NCI-H2227 treated with DMSO at 0.1 percent for 48 hours (cell line): ENCODE measurements around the gene PCBD1.

Experiments
- DNase-seq: peaks from one replicate; lab custom pipeline; 2025; lab: John Stamatoyannopoulos, UW

Gene PCBD1

DNA sequence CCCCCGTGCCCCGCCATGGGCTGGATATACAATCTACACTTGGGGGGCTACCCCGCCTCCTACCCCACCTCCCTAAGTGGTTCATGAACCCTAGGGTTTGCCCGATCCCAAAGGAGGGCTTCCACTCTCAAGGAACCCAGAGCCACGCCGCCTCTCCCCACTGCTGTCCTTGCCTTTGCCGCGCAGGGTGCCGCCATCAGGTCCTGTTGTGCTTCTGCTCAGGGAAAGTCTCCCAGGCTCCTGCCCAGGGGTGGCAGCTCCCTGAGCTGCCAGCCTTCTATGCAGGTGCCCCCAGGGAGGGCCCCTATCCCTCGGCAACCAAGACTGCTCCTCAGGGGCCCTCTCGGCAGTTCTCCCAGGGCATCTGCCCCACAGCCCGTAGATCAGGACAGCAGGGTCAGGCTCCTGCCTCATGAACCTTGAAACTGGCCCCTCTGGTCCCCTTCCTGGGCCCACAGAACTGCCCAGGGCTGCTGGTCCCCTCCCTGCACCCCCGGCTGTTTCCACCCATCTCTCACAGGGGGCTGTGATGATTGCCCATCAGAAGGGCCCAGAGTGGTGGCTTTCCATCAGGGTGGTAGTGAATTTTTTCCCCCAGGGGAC, 13.0 kb upstream of the PCBD1 start:
- DNase-seq, result no peak

- no peak for DNase-seq
These were observed 10.7 kb upstream of the PCBD1 start for GRCh38 chr10:70899096-70899495.

GRCh38 chr10:70898687-70899086, 10.3 kb upstream of the PCBD1 start:
- no peak for DNase-seq

DNA sequence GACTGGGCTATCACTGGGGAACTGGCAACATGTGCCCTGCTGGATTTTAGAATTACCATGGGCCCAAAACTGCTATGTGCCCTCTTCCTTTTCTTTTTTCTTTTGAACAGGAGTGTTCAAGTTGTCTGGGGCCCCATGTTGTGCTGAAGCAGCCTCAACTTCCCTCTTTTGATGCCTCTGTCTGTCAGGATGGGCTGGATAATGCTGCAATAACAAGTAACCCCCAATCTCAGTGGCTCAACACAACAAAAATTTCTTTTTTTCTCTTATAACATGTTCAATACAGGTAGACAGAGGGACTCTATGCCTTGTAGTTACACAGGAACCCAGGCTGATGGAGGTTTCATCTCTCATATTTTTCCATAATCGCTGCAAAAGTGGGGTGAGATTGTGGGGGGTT, 8.2 kb upstream of the PCBD1 start:
- DNase-seq, result no peak

GRCh38 chr10:70894416-70894815, 6.1 kb upstream of the PCBD1 start:
- DNase-seq, result no peak

DNA sequence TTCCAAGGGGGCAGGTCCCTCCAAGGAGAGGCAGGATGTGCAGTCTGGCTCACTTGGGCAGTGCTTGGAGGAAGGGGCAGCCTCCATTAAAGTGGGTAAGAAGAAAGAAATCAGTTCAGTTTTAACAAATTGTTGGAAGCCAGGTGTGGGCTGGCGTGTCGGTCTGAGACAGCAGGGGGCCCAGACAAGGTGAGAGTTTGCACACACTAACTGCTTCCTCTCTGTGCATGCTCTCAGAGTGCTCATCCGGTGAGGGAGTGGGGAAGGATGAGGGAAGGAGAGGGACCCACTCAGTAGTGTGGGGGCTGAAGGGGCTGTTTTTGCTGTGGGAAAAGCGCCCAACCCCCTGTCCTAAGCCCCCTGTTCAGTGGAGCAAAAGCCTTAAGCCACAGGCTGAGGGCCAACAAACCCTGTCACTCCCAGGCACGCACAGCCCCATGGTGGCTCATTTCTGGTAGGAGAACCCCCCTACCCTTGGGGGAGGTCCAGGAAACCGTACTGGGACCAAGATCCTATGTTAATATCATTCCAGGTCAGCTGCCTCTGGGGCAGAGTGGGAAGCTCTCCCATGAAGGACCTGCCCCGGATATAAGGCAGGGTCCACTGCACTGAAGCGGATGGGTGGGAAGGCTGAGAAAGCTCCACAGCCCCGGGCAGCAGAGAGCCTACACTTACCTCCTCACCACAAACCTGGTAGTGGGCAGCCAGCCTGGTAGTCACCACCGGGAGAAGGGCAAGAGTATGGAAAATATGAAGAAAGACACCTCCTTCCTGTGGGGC, 5.1 kb upstream of the PCBD1 start:
- no peak for DNase-seq

DNA sequence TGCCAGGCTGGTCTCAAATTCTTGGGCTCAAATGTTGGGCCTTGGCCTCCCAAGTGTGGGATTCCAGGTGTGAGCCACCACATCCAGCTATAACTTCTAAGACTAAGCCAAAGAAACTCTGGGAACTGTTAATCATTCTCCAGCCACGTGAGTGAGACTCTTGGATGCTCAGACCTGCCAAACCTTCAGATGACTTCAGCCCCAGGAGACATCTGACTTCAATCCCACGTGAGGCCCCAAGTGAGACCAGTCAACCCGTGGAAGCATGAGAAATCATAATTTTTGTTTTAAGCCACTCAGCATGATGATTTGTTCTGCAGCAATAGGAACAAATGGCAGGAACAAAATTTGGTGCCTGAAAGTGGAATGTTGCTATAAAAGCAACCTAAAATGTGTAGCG, 4.3 kb upstream of the PCBD1 start:
- DNase-seq, result no peak

DNA sequence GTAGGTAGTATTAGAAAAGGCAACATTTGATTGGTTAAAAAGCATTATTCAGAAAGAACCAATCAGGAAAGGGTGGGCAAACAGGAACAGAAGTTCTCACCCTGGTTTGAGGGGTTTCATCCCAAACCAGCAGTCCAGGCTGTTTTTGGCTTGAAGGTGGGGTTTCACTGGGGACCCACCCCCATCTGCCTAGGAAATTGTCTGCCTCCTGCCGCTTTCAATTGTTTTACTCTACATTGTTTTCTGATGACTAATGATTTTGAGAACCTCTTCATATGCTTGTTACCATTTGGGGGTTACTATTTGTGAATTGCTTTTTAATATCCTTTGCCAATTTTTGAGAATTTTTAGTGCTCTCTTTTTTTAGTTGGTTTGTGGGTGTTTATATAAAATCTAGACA, 3.3 kb upstream of the PCBD1 start:
- DNase-seq, result no peak

- DNase-seq, result no peak
These were observed 2.6 kb upstream of the PCBD1 start for GRCh38 chr10:70890917-70891431.

DNA sequence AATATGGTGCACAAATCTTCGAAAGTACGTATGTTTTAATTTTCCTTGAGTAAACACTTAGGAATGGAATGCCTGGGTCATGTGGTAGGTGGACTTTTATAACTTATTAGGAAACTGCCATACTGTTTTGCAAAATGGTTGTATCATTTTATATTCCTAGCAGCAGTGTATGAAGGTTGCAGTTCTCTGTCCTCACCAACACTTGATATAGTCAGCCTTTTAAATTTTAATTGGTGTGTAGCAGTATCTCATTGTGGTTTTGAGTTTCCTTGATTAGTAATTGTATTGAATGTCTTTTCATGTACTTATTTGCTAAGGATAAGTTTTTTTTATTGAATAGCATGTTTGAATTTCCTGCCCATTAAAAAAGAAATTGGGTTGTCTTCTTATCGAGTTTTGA, 926 bp upstream of the PCBD1 start:
- DNase-seq, result no peak

- DNase-seq, result no peak
These were observed 1.3 kb downstream of the PCBD1 start for GRCh38 chr10:70886921-70887665.

- no peak for DNase-seq
These were observed 2.1 kb downstream of the PCBD1 start for GRCh38 chr10:70885931-70886903.

DNA sequence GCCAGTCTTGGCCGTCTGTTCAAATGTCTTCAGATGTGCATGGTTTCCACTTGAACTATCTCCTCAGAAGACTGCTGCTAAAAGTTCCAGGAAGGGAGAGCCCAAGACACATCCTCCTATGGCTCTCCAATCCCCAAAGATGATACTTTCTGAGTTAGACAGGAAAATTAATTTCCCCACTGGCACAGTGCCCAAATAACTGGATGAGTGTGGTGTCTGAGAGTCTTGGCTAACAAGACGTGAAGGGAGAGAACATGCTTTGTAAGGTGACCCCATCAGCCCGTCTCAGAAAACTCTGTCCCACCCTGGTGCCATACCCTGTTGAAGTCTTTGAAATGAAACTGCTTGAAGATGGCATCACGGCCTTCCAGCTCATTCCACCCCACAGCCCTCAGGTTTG, 2.9 kb downstream of the PCBD1 start:
- no peak for DNase-seq

- no peak for DNase-seq
These were observed 3.6 kb downstream of the PCBD1 start for GRCh38 chr10:70884741-70885140.

- DNase-seq, result peak; percentile 33
These were observed 8.3 kb downstream of the PCBD1 start for GRCh38 chr10:70880077-70880534.

DNA sequence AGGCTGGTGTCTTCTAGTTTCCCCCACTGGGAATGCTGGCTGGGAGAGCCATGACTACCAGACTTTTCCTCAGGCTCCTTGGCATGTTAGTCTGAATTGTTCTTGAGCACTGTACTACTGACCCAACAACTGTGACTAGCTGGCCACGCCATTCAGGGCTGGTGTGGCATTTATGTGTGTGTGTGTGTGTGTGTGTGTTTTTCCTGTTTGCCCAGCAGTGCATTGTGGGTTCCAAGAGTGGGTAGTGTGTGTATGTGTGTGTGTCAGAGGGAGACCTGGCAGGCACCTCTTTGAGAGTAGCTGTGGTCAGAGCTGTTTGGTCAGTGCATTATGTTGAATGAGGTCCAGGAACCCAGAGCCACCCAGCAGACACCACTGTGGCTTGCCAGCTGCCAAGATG, 9.2 kb downstream of the PCBD1 start:
- DNase-seq, result no peak

GRCh38 chr10:70874061-70874460, 14.3 kb downstream of the PCBD1 start:
- DNase-seq, result no peak

- no peak for DNase-seq
These were observed 16.1 kb downstream of the PCBD1 start for GRCh38 chr10:70872291-70872690.

GRCh38 chr10:70866424-70866823, 21.9 kb downstream of the PCBD1 start:
- DNase-seq, result no peak

GRCh38 chr10:70864935-70865334, 23.4 kb downstream of the PCBD1 start:
- no peak for DNase-seq

GRCh38 chr10:70863470-70864160, 24.8 kb downstream of the PCBD1 start:
- DNase-seq, result no peak
